Mammary epithelial cell (primary cell): Measurements from ENCODE around the gene NEB.

Experiments
- EZH2 ChIP-seq: IDR thresholded peaks from 2 replicates; pipeline ENCODE4 v1.6.1; 2012; ENCODE audit warnings: low read length, inconsistent platforms, borderline replicate concordance
- TF ChIP-seq, protein P1 (sequence below), 2 donors: IDR thresholded peaks in 1 of 2; conservative IDR thresholded peaks in 1 of 2; 2 replicates each; pipeline ENCODE4 v1.5.1; 2011 to 2012; ENCODE audit warnings: inconsistent platforms in 2 of 2, low read length in 2 of 2, mild to moderate bottlenecking in 2 of 2, control low read depth in 1 of 2, low read depth in 1 of 2; ENCODE audit not compliant: insufficient read depth in 1 of 2; ENCODE audit errors: extremely low read depth in 1 of 2

DNA sequence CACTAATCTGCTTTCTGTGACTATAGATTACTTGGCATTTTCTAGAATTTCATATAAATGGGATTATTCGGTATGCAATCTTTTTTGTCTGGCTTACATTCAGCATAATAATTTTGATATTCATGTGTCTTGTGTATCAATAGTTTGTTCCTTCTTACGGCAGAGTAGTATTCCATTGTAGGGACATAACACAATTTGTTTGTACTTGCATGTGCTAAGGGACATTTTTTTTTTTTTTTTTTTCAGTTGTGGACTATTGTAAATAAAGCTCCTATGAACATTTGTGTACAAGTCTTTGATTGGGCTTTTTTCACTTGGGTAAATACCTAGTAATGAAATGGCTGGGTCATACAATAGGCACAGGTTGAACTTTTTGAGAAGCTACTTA lies 48.9 kb upstream of the NEB start:
- TF ChIP-seq, protein P1, sequence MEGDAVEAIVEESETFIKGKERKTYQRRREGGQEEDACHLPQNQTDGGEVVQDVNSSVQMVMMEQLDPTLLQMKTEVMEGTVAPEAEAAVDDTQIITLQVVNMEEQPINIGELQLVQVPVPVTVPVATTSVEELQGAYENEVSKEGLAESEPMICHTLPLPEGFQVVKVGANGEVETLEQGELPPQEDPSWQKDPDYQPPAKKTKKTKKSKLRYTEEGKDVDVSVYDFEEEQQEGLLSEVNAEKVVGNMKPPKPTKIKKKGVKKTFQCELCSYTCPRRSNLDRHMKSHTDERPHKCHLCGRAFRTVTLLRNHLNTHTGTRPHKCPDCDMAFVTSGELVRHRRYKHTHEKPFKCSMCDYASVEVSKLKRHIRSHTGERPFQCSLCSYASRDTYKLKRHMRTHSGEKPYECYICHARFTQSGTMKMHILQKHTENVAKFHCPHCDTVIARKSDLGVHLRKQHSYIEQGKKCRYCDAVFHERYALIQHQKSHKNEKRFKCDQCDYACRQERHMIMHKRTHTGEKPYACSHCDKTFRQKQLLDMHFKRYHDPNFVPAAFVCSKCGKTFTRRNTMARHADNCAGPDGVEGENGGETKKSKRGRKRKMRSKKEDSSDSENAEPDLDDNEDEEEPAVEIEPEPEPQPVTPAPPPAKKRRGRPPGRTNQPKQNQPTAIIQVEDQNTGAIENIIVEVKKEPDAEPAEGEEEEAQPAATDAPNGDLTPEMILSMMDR (conservative IDR thresholded peaks at IDR 0.05 in 1 of 2, IDR thresholded peaks at IDR 0.05 in 1 of 2; ENCODE audit: extremely low read depth in 1 of 2, insufficient read depth in 1 of 2, low read depth in 1 of 2, low read length in 2 of 2) = no peak
- TF ChIP-seq EZH2 = no peak
